COLO668 (cell line): ENCODE data around the gene NTMT1.

ENCODE experiments used
- DNase-seq: peaks from one replicate; lab custom pipeline; 2025; ENCODE audit not compliant: unreplicated experiment; lab: John Stamatoyannopoulos, UW

NTMT1 gene

GRCh38 chr9:129673602-129674001, 47.6 kb downstream of the NTMT1 start:
- DNase-seq = no peak

GRCh38 chr9:129674229-129674628, 48.3 kb downstream of the NTMT1 start:
- DNase-seq = no peak

- no peak for DNase-seq
Observed at GRCh38 chr9:129675620-129676019, 49.7 kb downstream of the NTMT1 start.

- no peak for DNase-seq
Observed at GRCh38 chr9:129676287-129676686, 50.3 kb downstream of the NTMT1 start.

- DNase-seq = no peak
Observed at GRCh38 chr9:129676975-129677374, 51.0 kb downstream of the NTMT1 start.

GRCh38 chr9:129677456-129677855, 51.5 kb downstream of the NTMT1 start:
- DNase-seq = no peak

GRCh38 chr9:129678844-129679243, 52.9 kb downstream of the NTMT1 start:
- DNase-seq = no peak

- no peak for DNase-seq
Observed at GRCh38 chr9:129679537-129679936, 53.6 kb downstream of the NTMT1 start.

- DNase-seq = no peak
Observed at GRCh38 chr9:129681924-129682323, 56.0 kb downstream of the NTMT1 start.

GRCh38 chr9:129682381-129682780, 56.4 kb downstream of the NTMT1 start:
- no peak for DNase-seq

- no peak for DNase-seq
Observed at GRCh38 chr9:129685220-129685932, 59.4 kb downstream of the NTMT1 start.
